Measurements from ENCODE around the gene MX2. TPM values are rescaled to one million over a fixed set of nuclear protein-coding genes. Genes with fewer than 3 reads are reported as not detected.

MX2 gene
- total and polyA plus RNA-seq, 10 of the 15 experiments (the other 5 are each of a cell fraction or from before 2014, with no cell fraction given): 10.5 to 167 (median 46.1) TPM

GRCh38 chr21:41361786-41362604 lies at the start of gene MX2 (continued):
- TF ChIP-seq E2F4 (IDR thresholded peaks at IDR 0.05; ENCODE audit: low read depth, low read length): no peak
- TF ChIP-seq GATAD2B (conservative IDR thresholded peaks at IDR 0.05; ENCODE audit: low read depth): peak; percentile 79; the same call in 1 of the 2 replicates
- TF ChIP-seq TCF3 (IDR thresholded peaks at IDR 0.05; ENCODE audit: borderline replicate concordance, insufficient read depth, low read depth, low read length): peak; percentile 89
- no peak for TF ChIP-seq SUZ12 (IDR thresholded peaks at IDR 0.05; ENCODE audit: unreplicated experiment)
- TF ChIP-seq IKZF2 (IDR thresholded peaks at IDR 0.05): peak; percentile 100
- TF ChIP-seq ZNF207 (IDR thresholded peaks at IDR 0.05; ENCODE audit: borderline replicate concordance): no peak
- no peak for TF ChIP-seq PRDM15 (CRISPR knock-in tag; IDR thresholded peaks at IDR 0.05)
- TF ChIP-seq ATF2 (IDR thresholded peaks at IDR 0.05; ENCODE audit: low read length): no peak
- TF ChIP-seq REST (IDR thresholded peaks at IDR 0.05; ENCODE audit: low read depth, low read length): no peak
- TF ChIP-seq SMC3 (IDR thresholded peaks at IDR 0.05; ENCODE audit: borderline replicate concordance, low read length): no peak
- TF ChIP-seq NKRF (conservative IDR thresholded peaks at IDR 0.05): peak; percentile 23; the same call in 1 of the 2 replicates
- TF ChIP-seq TARDBP (IDR thresholded peaks at IDR 0.05; ENCODE audit: borderline replicate concordance): no peak
- TF ChIP-seq NRF1 (conservative IDR thresholded peaks at IDR 0.05; ENCODE audit: low read depth, low read length): no peak
- TF ChIP-seq RELA (IDR thresholded peaks at IDR 0.05; ENCODE audit: borderline replicate concordance, partially characterized antibody): no peak
- TF ChIP-seq RAD51 (IDR thresholded peaks at IDR 0.05): no peak
- TF ChIP-seq BRCA1 (IDR thresholded peaks at IDR 0.05; ENCODE audit: low read depth, low read length): no peak
- no peak for TF ChIP-seq CBX3 (IDR thresholded peaks at IDR 0.05; ENCODE audit: borderline replicate concordance, low read depth)
- no peak for TF ChIP-seq PAX8 (IDR thresholded peaks at IDR 0.05)

All from GM12878 (cell line).